Measurements from ENCODE around the gene TMEM185A. TPM values are rescaled to one million over a fixed set of nuclear protein-coding genes. Genes with fewer than 3 reads are reported as not detected.

Gene TMEM185A
- total RNA-seq, 1 experiment from 2014 or later, result 15.2 TPM

GRCh38 chrX:149641835-149642234 lies 10.2 kb upstream of the TMEM185A start:
- no TSS peak for BruUV-seq (replicated peaks)
- Histone ChIP-seq H3K36me3 (ENCODE audit: control insufficient read depth in 1 of 2, insufficient read depth in 2 of 2, low read length in 2 of 2) (no peaks in the 10 kb centered on the region), H3K4me3 (replicated peaks in 1 of 2; ENCODE audit: low read depth in 1 of 2, low read length in 2 of 2) (no peak overlapping the region), H3K9me3 (ENCODE audit: control insufficient read depth in 1 of 2, insufficient read depth in 1 of 2, low read depth in 1 of 2, low read length in 2 of 2) (no peaks in the 10 kb centered on the region), H3K27ac (ENCODE audit: low read depth, low read length) (no peak overlapping the region), H3K27me3 (ENCODE audit: insufficient read depth, low read length) (no peaks in the 10 kb centered on the region), H2AFZ (ENCODE audit: low read depth, low read length, poor library complexity, severe bottlenecking) (no peak overlapping the region), H3K4me2 (ENCODE audit: low read length) (no peak overlapping the region), H3K9ac (ENCODE audit: low read length) (no peak overlapping the region), H4K20me1 (ENCODE audit: insufficient read depth) (no peaks in the 10 kb centered on the region), H3K79me2 (ENCODE audit: insufficient read depth, low read length) (no peaks in the 10 kb centered on the region), H3K4me1 (ENCODE audit: control insufficient read depth in 1 of 2, insufficient read depth in 2 of 2, low read length in 2 of 2) (no peaks in the 10 kb centered on the region), H3K9me2 (ENCODE audit: insufficient read depth) (no peaks in the 10 kb centered on the region)
- intact Hi-C loops (cut with micrococcal nuclease), result no loop called here
- no peak for ATAC-seq
- ChIA-PET RAD21 (ENCODE audit: low non-redundant PET in 1 of 2, low total read pairs in 2 of 2, uncharacterized antibody in 2 of 2, unreplicated experiment in 2 of 2) (no interaction called here), CTCF (no interaction called here), POLR2A (no interaction called here)
- DNase-seq (ENCODE audit: low read depth, low spot score), result no peak
- TF ChIP-seq JUND (IDR thresholded peaks at IDR 0.05) (no peak), POLR2AphosphoS5 (IDR thresholded peaks at IDR 0.05; ENCODE audit: low read depth, low read length) (no peak), MAX (IDR thresholded peaks at IDR 0.05) (no peak), ZFX (IDR thresholded peaks at IDR 0.05) (no peak)

- Histone ChIP-seq H3K4me2 (ENCODE audit: low read length) (no peak overlapping the region), H2AFZ (ENCODE audit: low read depth, low read length, poor library complexity, severe bottlenecking) (no peak overlapping the region), H3K4me1 (ENCODE audit: control insufficient read depth in 1 of 2, insufficient read depth in 2 of 2, low read length in 2 of 2) (no peaks in the 10 kb centered on the region), H3K79me2 (ENCODE audit: insufficient read depth, low read length) (no peaks in the 10 kb centered on the region), H3K9ac (ENCODE audit: low read length) (no peak overlapping the region), H3K4me3 (replicated peaks in 1 of 2; ENCODE audit: low read depth in 1 of 2, low read length in 2 of 2) (no peak overlapping the region), H3K27me3 (ENCODE audit: insufficient read depth, low read length) (no peaks in the 10 kb centered on the region), H3K27ac (ENCODE audit: low read depth, low read length) (no peak overlapping the region), H3K9me3 (ENCODE audit: control insufficient read depth in 1 of 2, insufficient read depth in 1 of 2, low read depth in 1 of 2, low read length in 2 of 2) (no peaks in the 10 kb centered on the region), H4K20me1 (ENCODE audit: insufficient read depth) (no peaks in the 10 kb centered on the region), H3K9me2 (ENCODE audit: insufficient read depth) (no peaks in the 10 kb centered on the region), H3K36me3 (ENCODE audit: control insufficient read depth in 1 of 2, insufficient read depth in 2 of 2, low read length in 2 of 2) (no peaks in the 10 kb centered on the region)
- CTCF ChIA-PET, result no interaction called here
- ATAC-seq (no peak), DNase-seq (ENCODE audit: low read depth, low spot score) (no peak)
- intact Hi-C loops (cut with micrococcal nuclease), result no loop called here
- POLR2A ChIA-PET, result no interaction called here
- no peak for TF ChIP-seq FOSL1 (IDR thresholded peaks at IDR 0.05; ENCODE audit: low read depth)
- TF ChIP-seq ATF3 (IDR thresholded peaks at IDR 0.05), result no peak
- TF ChIP-seq CBX3 (IDR thresholded peaks at IDR 0.05; ENCODE audit: low read depth), result no peak
- RAD21 ChIA-PET (ENCODE audit: low non-redundant PET in 1 of 2, low total read pairs in 2 of 2, uncharacterized antibody in 2 of 2, unreplicated experiment in 2 of 2), result no interaction called here
- no TSS peak for BruUV-seq (replicated peaks)
Measured at GRCh38 chrX:149641432-149641831, 9.8 kb upstream of the TMEM185A start.
